A549 (cell line): ENCODE measurements around the gene SPPL2A. TPM values are rescaled to one million over a fixed set of nuclear protein-coding genes. Genes with fewer than 3 reads are reported as not detected.

ENCODE experiments used
- ATAC-seq, 2 experiments: fragments of 200-7000 bp in 1 of 2; fragments of >200 bp in 1 of 2; cut with Nextera tagmentation in 1 of 2; cut with Tn5 transposase in 1 of 2; 3 replicates each; pipeline versions ENCODE4 v1.8.0 to v1.9.1; 2018 to 2020; ENCODE audit warnings: mild to moderate bottlenecking in 1 of 2, moderate library complexity in 1 of 2
- CTCF ChIA-PET: fragments of 300-600 bp; sonication (Branson Sonifier 250); formaldehyde crosslinking; extraction: SDS; loops from one replicate; lab custom pipeline; 2021; ENCODE audit warnings: antibody characterized with exemption, inconsistent platforms; lab: Yijun Ruan, JAX
- POLR2A ChIA-PET: fragments of 350-600 bp; formaldehyde crosslinking; extraction: SDS; loops from one replicate; lab custom pipeline; 2021; ENCODE audit warnings: antibody characterized with exemption, inconsistent platforms; lab: Yijun Ruan, JAX
- DNase-seq, 2 experiments: peaks; one replicate each; pipeline versions ENCODE4 v3.0.0 to v3.0.0-alpha.2; 2011 to 2016; ENCODE audit warnings: low read depth in 1 of 2, low spot score in 1 of 2
- FAIRE-seq: peaks from 2 replicates; lab custom pipeline; 2011; peaks lifted over from hg19 to GRCh38; lab: Jason Lieb, UNC
- H3K27ac ChIP-seq, 2 experiments: fragments of >200 bp; sonication (Bioruptor Twin); formaldehyde crosslinking; 3 replicates each; pipeline ENCODE4 v1.5.1; 2016 to 2017
- H3K4me1 ChIP-seq: fragments of >200 bp; sonication (Bioruptor Twin); formaldehyde crosslinking; 3 replicates; pipeline ENCODE4 v1.6.1; 2016
- H3K4me2 ChIP-seq: fragments of >200 bp; sonication (Bioruptor Twin); formaldehyde crosslinking; 3 replicates; pipeline ENCODE4 v1.6.1; 2016
- H3K4me3 ChIP-seq: fragments of >200 bp; sonication (Bioruptor Twin); formaldehyde crosslinking; 3 replicates; pipeline ENCODE4 v1.5.1; 2016
- H3K9me3 ChIP-seq: fragments of >200 bp; sonication (Bioruptor Twin); formaldehyde crosslinking; 3 replicates; pipeline ENCODE4 v1.6.1; 2016
- CEBPB ChIP-seq, 2 experiments: fragments of >200 bp in 1 of 2; sonication (Bioruptor Twin) in 1 of 2; formaldehyde crosslinking in 1 of 2; IDR thresholded peaks; 2 replicates each; pipeline ENCODE4 v1.6.1; 2012 to 2016
- CHD2 ChIP-seq: fragments of 150-350 bp; IDR thresholded peaks from 2 replicates; pipeline ENCODE4 v1.6.1; 2014; ENCODE audit warnings: low read length; ENCODE audit not compliant: partially characterized antibody
- CHD4 ChIP-seq: fragments of 200-600 bp; sonication (generic); IDR thresholded peaks from 2 replicates; pipeline ENCODE4 v1.6.1; 2016; ENCODE audit warnings: antibody characterized with exemption, mild to moderate bottlenecking, borderline replicate concordance
- E2F6 ChIP-seq: IDR thresholded peaks from 2 replicates; pipeline ENCODE4 v1.6.1; 2012; ENCODE audit warnings: low read depth, borderline replicate concordance
- EHMT2 ChIP-seq: fragments of 200-600 bp; sonication (generic); IDR thresholded peaks from 2 replicates; pipeline ENCODE4 v1.6.1; 2016; ENCODE audit warnings: antibody characterized with exemption, low read depth, mild to moderate bottlenecking, moderate library complexity
- ELK1 ChIP-seq: fragments of 150-350 bp; IDR thresholded peaks from 2 replicates; pipeline ENCODE4 v1.6.1; 2014; ENCODE audit warnings: low read depth, mild to moderate bottlenecking, low read length
- EP300 ChIP-seq, 2 experiments: fragments of >200 bp; sonication (Bioruptor Twin); formaldehyde crosslinking; IDR thresholded peaks; 2 replicates in 1 of 2; 3 replicates in 1 of 2; pipeline ENCODE4 v1.6.1; 2016 to 2017
- FOSB ChIP-seq: fragments of 250-450 bp; sonication (Bioruptor Pico); IDR thresholded peaks from 2 replicates; pipeline ENCODE4 v1.5.0; 2020; ENCODE audit warnings: mild to moderate bottlenecking, moderate library complexity
- HDAC2 ChIP-seq: fragments of 200-600 bp; sonication (generic); IDR thresholded peaks from 2 replicates; pipeline ENCODE4 v1.6.1; 2016
- HEYL ChIP-seq: fragments of 250-450 bp; sonication (Bioruptor Pico); IDR thresholded peaks from 2 replicates; pipeline ENCODE4 v1.8.0; 2021; ENCODE audit warnings: mild to moderate bottlenecking, moderate library complexity
- HOXA7 ChIP-seq: fragments of 250-450 bp; sonication (Bioruptor Pico); IDR thresholded peaks from 2 replicates; pipeline ENCODE4 v1.5.0; 2020; ENCODE audit warnings: mild to moderate bottlenecking, moderate library complexity
- HOXB13 ChIP-seq: fragments of 250-450 bp; sonication (Bioruptor Pico); IDR thresholded peaks from 2 replicates; pipeline ENCODE4 v1.5.0; 2020; ENCODE audit warnings: low read depth, mild to moderate bottlenecking, moderate library complexity
- HOXB5 ChIP-seq: fragments of 250-450 bp; sonication (Bioruptor Pico); IDR thresholded peaks from 2 replicates; pipeline ENCODE4 v1.5.0; 2020; ENCODE audit warnings: mild to moderate bottlenecking, moderate library complexity
- KDM5A ChIP-seq: fragments of 200-600 bp; sonication (generic); IDR thresholded peaks from 2 replicates; pipeline ENCODE4 v1.6.1; 2016; ENCODE audit warnings: antibody characterized with exemption, mild to moderate bottlenecking
- MYC ChIP-seq: IDR thresholded peaks from 2 replicates; pipeline ENCODE4 v1.6.1; 2012; ENCODE audit warnings: mild to moderate bottlenecking, inconsistent platforms, low read length, improper control_type of control experiment, borderline replicate concordance
- PHF8 ChIP-seq: fragments of 200-600 bp; sonication (generic); IDR thresholded peaks from 2 replicates; pipeline ENCODE4 v1.6.1; 2016; ENCODE audit warnings: low read depth, mild to moderate bottlenecking, antibody characterized with exemption, moderate library complexity, borderline replicate concordance
- RAD21 ChIP-seq, 2 experiments: fragments of >200 bp in 1 of 2; sonication (Bioruptor Twin) in 1 of 2; formaldehyde crosslinking in 1 of 2; IDR thresholded peaks in 1 of 2; conservative IDR thresholded peaks in 1 of 2; 2 replicates in 1 of 2; 3 replicates in 1 of 2; pipeline ENCODE4 v1.6.1; 2012 to 2018; ENCODE audit warnings: inconsistent platforms in 1 of 2
- RNF2 ChIP-seq: fragments of 200-600 bp; sonication (generic); IDR thresholded peaks from 2 replicates; pipeline ENCODE4 v1.6.1; 2016; ENCODE audit warnings: low read depth, mild to moderate bottlenecking, antibody characterized with exemption, moderate library complexity, borderline replicate concordance
- ZC3H11A ChIP-seq: fragments of 450-650 bp; IDR thresholded peaks from 2 replicates; pipeline ENCODE4 v1.6.1; 2014; ENCODE audit warnings: antibody characterized with exemption, mild to moderate bottlenecking
- ZFP36 ChIP-seq: fragments of 450-650 bp; IDR thresholded peaks from 2 replicates; pipeline ENCODE4 v1.6.1; 2014; ENCODE audit warnings: borderline replicate concordance; ENCODE audit not compliant: partially characterized antibody
- ZSCAN20 ChIP-seq: fragments of 250-450 bp; sonication (Bioruptor Pico); IDR thresholded peaks from 2 replicates; pipeline ENCODE4 v1.8.0; 2022; ENCODE audit warnings: mild to moderate bottlenecking, moderate library complexity
- WGBS: methylation state at CpG from one replicate; pipeline ENCODE4 v1.1.6; 2017; ENCODE audit errors: missing lambda C conversion rate; 5-methylcytosine and 5-hydroxymethylcytosine counted together
- polyA plus RNA-seq, 4 experiments: library from polyadenylated mRNA; depleted of rRNA in 3 of 4; stranded (reverse); fragments of >200 nt; fragmentation: RNase III in 1 of 4; extraction: RNeasy Plus Mini Kit Qiagen cat#74134 plus additional on column Dnase treatment in 1 of 4; gene quantifications; 2 replicates in 3 of 4; 3 replicates in 1 of 4; pipeline ENCODE4 v1.2.3, GENCODE V29; 2011 to 2017
- TF ChIP-seq, protein P1 (sequence below): fragments of 250-450 bp; sonication (Bioruptor Pico); IDR thresholded peaks from 2 replicates; pipeline ENCODE4 v1.5.0; 2021; ENCODE audit warnings: mild to moderate bottlenecking, moderate library complexity, borderline replicate concordance
- TF ChIP-seq, protein P2 (sequence below): IDR thresholded peaks from 2 replicates; pipeline ENCODE4 v1.6.1; 2012
- TF ChIP-seq, protein P3 (sequence below): fragments of 450-650 bp; IDR thresholded peaks from 2 replicates; pipeline ENCODE4 v1.6.1; 2014; ENCODE audit warnings: antibody characterized with exemption

SPPL2A gene
- polyA plus RNA-seq, 2 of the 4 experiments (the other 2 are of a cell fraction), result 87.7 to 138 TPM

GRCh38 chr15:50710585-50710984 lies 54.9 kb downstream of the SPPL2A start:
- DNase-seq (no peak), ATAC-seq (no peak), FAIRE-seq (peak; percentile 7)
- H3K27ac ChIP-seq, result no peak overlapping the region
- no peak for TF ChIP-seq CEBPB (IDR thresholded peaks at IDR 0.05)
- no peak for TF ChIP-seq RAD21 (conservative IDR thresholded peaks at IDR 0.05 in 1 of 2, IDR thresholded peaks at IDR 0.05 in 1 of 2)
- no peak for TF ChIP-seq ZSCAN20 (CRISPR knock-in tag)
- TF ChIP-seq RNF2, result no peak
- TF ChIP-seq, protein P1, sequence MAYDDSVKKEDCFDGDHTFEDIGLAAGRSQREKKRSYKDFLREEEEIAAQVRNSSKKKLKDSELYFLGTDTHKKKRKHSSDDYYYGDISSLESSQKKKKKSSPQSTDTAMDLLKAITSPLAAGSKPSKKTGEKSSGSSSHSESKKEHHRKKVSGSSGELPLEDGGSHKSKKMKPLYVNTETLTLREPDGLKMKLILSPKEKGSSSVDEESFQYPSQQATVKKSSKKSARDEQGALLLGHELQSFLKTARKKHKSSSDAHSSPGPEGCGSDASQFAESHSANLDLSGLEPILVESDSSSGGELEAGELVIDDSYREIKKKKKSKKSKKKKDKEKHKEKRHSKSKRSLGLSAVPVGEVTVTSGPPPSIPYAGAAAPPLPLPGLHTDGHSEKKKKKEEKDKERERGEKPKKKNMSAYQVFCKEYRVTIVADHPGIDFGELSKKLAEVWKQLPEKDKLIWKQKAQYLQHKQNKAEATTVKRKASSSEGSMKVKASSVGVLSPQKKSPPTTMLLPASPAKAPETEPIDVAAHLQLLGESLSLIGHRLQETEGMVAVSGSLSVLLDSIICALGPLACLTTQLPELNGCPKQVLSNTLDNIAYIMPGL (CRISPR knock-in tag), result no peak
- TF ChIP-seq ELK1, result no peak
- TF ChIP-seq FOSB, result no peak
- TF ChIP-seq, protein P2, sequence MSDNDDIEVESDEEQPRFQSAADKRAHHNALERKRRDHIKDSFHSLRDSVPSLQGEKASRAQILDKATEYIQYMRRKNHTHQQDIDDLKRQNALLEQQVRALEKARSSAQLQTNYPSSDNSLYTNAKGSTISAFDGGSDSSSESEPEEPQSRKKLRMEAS, result no peak
- no peak overlapping the region for H3K4me2 ChIP-seq
- no peak overlapping the region for H3K4me3 ChIP-seq
- no peaks in the 10 kb centered on the region for H3K9me3 ChIP-seq
- POLR2A ChIA-PET, result interaction anchor here (0.6 kb wide), 2 partner anchors 10 to 55 kb away, joined by 3 to 4 read pairs; partner anchors contain the start of gene SPPL2A
- no peaks in the 10 kb centered on the region for H3K4me1 ChIP-seq
- CTCF ChIA-PET, result interaction anchor here (0.6 kb wide), 2 partner anchors 9 to 168 kb away, joined by 3 to 4 read pairs; no protein-coding TSS in a partner anchor

DNA sequence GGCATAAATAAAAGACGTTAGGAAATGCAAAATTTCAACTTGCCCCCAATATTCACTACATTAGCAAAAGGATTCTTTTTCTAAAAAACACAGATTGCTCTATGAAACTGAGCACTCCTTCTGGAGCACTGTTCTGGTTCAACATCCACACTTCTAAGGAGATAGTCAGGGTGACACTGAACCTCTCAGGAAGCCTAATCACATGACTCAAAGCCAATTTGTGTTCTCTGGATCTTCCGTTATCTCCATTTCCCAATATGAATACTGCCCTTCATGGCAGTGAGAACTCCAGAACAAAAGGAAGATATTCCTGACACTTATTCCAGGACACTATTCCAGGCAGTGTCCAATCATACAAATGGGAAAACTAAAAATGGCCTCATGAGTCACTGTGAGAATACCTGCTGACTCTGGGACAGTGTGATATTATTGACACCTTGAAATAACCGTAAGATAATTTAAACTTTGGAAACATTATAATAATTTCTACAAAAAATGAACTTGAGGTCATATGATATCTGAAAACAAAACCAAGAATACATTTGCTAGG lies 57.6 kb downstream of the SPPL2A start:
- no peak for ATAC-seq
- Histone ChIP-seq H3K4me2 (no peak overlapping the region), H3K27ac (no peak overlapping the region), H3K9me3 (no peaks in the 10 kb centered on the region), H3K4me1 (peaks cover 2% of the 10 kb centered on the region; the same call in 2 of the 3 replicates), H3K4me3 (no peak overlapping the region)
- CTCF ChIA-PET, result interaction anchor here (0.7 kb wide), 1 partner anchor 197 kb away, joined by 4 read pairs; no protein-coding TSS in a partner anchor
- TF ChIP-seq, protein P2, result no peak
- no peak for TF ChIP-seq CHD2
- WGBS, result 87% methylated on average over 3 of the region's 3 CpGs
- no peak for DNase-seq
- FAIRE-seq, result no peak
- POLR2A ChIA-PET, result no interaction called here

DNA sequence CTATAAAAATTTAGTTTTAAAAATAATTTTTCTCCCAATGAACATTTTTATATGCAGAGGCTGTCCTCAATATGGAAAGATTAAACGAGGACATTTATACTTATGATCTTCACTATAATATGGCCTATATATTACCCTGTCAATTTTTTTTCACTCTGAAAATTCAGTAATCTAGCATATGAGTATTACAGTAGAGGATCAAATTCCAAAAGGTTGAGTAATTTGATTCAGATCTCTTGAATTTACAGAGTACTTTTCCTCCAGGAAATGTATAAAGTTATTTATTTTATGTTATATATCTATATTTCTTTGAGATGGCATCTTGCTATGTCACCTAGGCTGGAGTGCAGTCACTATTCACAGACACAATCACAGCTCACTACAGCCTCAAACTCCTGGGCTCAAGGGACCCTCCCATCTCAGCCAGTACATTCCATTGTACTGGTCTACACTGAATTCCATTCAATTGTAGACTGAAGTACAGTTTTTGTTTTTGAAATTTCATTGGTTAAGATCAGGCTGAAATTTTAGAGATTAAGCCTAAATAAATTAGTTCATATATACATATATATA lies 62.7 kb downstream of the SPPL2A start:
- DNase-seq, result no peak
- Histone ChIP-seq H3K27ac (no peak overlapping the region), H3K4me3 (no peak overlapping the region), H3K4me2 (peak overlapping the region; percentile 15; the same call in 1 of the 3 replicates), H3K4me1 (peaks cover 5% of the 10 kb centered on the region; the same call in 2 of the 3 replicates), H3K9me3 (no peaks in the 10 kb centered on the region)
- TF ChIP-seq CHD4, result no peak
- TF ChIP-seq PHF8, result no peak
- TF ChIP-seq HDAC2, result no peak
- TF ChIP-seq ZC3H11A, result no peak
- TF ChIP-seq FOSB, result no peak
- TF ChIP-seq EP300 (IDR thresholded peaks at IDR 0.05), result no peak
- no peak for TF ChIP-seq CEBPB (IDR thresholded peaks at IDR 0.05)
- no peak for TF ChIP-seq HOXB5 (CRISPR knock-in tag)
- TF ChIP-seq E2F6, result no peak
- no peak for TF ChIP-seq HEYL (CRISPR knock-in tag)
- no peak for TF ChIP-seq RNF2
- no peak for TF ChIP-seq KDM5A
- no peak for TF ChIP-seq EHMT2
- TF ChIP-seq MYC, result no peak
- TF ChIP-seq HOXB13 (CRISPR knock-in tag), result no peak
- TF ChIP-seq, protein P3, sequence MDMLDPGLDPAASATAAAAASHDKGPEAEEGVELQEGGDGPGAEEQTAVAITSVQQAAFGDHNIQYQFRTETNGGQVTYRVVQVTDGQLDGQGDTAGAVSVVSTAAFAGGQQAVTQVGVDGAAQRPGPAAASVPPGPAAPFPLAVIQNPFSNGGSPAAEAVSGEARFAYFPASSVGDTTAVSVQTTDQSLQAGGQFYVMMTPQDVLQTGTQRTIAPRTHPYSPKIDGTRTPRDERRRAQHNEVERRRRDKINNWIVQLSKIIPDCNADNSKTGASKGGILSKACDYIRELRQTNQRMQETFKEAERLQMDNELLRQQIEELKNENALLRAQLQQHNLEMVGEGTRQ, result no peak
- TF ChIP-seq ZFP36, result no peak
- no peak for TF ChIP-seq HOXA7 (CRISPR knock-in tag)
- CTCF ChIA-PET, result interaction anchor here (0.6 to 1.6 kb wide), 3 partner anchors 22 to 184 kb away, joined by 3 to 4 read pairs (median 3); no protein-coding TSS in a partner anchor
- 74% methylated on average over 1 of the region's 1 CpG for WGBS
- FAIRE-seq, result peak; percentile 82
- POLR2A ChIA-PET, result no interaction called here
- ATAC-seq, result peak in 1 of 2 experiments; percentile 54; a peak in 2 of 6 replicates
